Neural crest cell (in vitro differentiated cells): Measurements from ENCODE around the gene MEOX2. TPM values are rescaled to one million over a fixed set of nuclear protein-coding genes. Genes with fewer than 3 reads are reported as not detected.

Experiments
- DNase-seq: peaks from one replicate; pipeline ENCODE4 v3.0.0; 2021; ENCODE audit warnings: low read depth, mixed read lengths, low spot score
- H3K27ac Mint-ChIP-seq: one replicate; pipeline ENCODE4 v1.8.0; 2021; ENCODE audit warnings: mild to moderate bottlenecking, mixed read lengths; ENCODE audit not compliant: unreplicated experiment
- H3K27me3 Mint-ChIP-seq: 2 replicates; pipeline ENCODE4 v1.8.0; 2021; ENCODE audit warnings: low read depth, mild to moderate bottlenecking, mixed read lengths
- H3K36me3 Mint-ChIP-seq: 2 replicates; pipeline ENCODE4 v1.8.0; 2021; ENCODE audit warnings: low read depth, mild to moderate bottlenecking, mixed read lengths
- H3K4me1 Mint-ChIP-seq: 2 replicates; pipeline ENCODE4 v1.8.0; 2021; ENCODE audit warnings: mixed read lengths
- H3K4me3 Mint-ChIP-seq: one replicate; pipeline ENCODE4 v1.8.0; 2021; ENCODE audit warnings: mild to moderate bottlenecking, mixed read lengths
- H3K9me3 Mint-ChIP-seq: 2 replicates; pipeline ENCODE4 v1.8.0; 2021; ENCODE audit warnings: mixed read lengths
- CTCF ChIP-seq: fragments of 200-600 bp; sonication (generic); conservative IDR thresholded peaks from 2 replicates; pipeline ENCODE4 v1.5.0; 2021; ENCODE audit warnings: antibody characterized with exemption, mild to moderate bottlenecking
- total RNA-seq: library from RNA; stranded (reverse); gene quantifications from 2 replicates; pipeline ENCODE4 v1.2.1, GENCODE V29; 2021

MEOX2 gene
- total RNA-seq, 1 donor from 2014 or later = 1.4 TPM

GRCh38 chr7:15647309-15647708 is 39.2 kb downstream of the MEOX2 start:
- H3K27me3 Mint-ChIP-seq = no peaks in the 10 kb centered on the region

GRCh38 chr7:15643000-15643705 is 43.3 kb downstream of the MEOX2 start:
- Mint-ChIP-seq H3K36me3 (no peaks in the 10 kb centered on the region), H3K27me3 (no peaks in the 10 kb centered on the region), H3K4me1 (peaks cover 5% of the 10 kb centered on the region), H3K27ac (no peak overlapping the region), H3K9me3 (peaks cover 3% of the 10 kb centered on the region), H3K4me3 (no peak overlapping the region)
- no peak for TF ChIP-seq CTCF
- no peak for DNase-seq

More at GRCh38 chr7:15647309-15647708, 39.2 kb downstream of the MEOX2 start:
- DNase-seq = no peak
- Mint-ChIP-seq H3K4me1 (peaks cover 12% of the 10 kb centered on the region), H3K4me3 (no peak overlapping the region), H3K27ac (no peak overlapping the region), H3K36me3 (no peaks in the 10 kb centered on the region), H3K9me3 (no peaks in the 10 kb centered on the region)
- TF ChIP-seq CTCF = no peak

- Mint-ChIP-seq H3K27ac (peak overlapping the region; percentile 3), H3K27me3 (no peaks in the 10 kb centered on the region), H3K4me3 (no peak overlapping the region), H3K36me3 (no peaks in the 10 kb centered on the region), H3K9me3 (no peaks in the 10 kb centered on the region), H3K4me1 (no peaks in the 10 kb centered on the region)
- no peak for DNase-seq
- no peak for TF ChIP-seq CTCF
These were observed 57.6 kb downstream of the MEOX2 start for GRCh38 chr7:15628876-15629275.

- Mint-ChIP-seq H3K36me3 (no peaks in the 10 kb centered on the region), H3K4me1 (no peaks in the 10 kb centered on the region), H3K4me3 (no peak overlapping the region), H3K27ac (no peak overlapping the region), H3K9me3 (no peaks in the 10 kb centered on the region), H3K27me3 (no peaks in the 10 kb centered on the region)
- no peak for TF ChIP-seq CTCF
- no peak for DNase-seq
These were observed 60.4 kb downstream of the MEOX2 start for GRCh38 chr7:15626041-15626440.

GRCh38 chr7:15625466-15625865 is 61.0 kb downstream of the MEOX2 start:
- Mint-ChIP-seq H3K27ac (no peak overlapping the region), H3K9me3 (no peaks in the 10 kb centered on the region), H3K27me3 (no peaks in the 10 kb centered on the region), H3K4me1 (no peaks in the 10 kb centered on the region), H3K36me3 (no peaks in the 10 kb centered on the region), H3K4me3 (no peak overlapping the region)
- no peak for TF ChIP-seq CTCF
- no peak for DNase-seq
